ENCODE data around the gene LMAN2.
"Not testable (repeated sequence)": the region's sequence is repeated elsewhere in the genome, so short reads cannot be mapped to it uniquely, and the experiment has no call there.

Gene LMAN2

DNA sequence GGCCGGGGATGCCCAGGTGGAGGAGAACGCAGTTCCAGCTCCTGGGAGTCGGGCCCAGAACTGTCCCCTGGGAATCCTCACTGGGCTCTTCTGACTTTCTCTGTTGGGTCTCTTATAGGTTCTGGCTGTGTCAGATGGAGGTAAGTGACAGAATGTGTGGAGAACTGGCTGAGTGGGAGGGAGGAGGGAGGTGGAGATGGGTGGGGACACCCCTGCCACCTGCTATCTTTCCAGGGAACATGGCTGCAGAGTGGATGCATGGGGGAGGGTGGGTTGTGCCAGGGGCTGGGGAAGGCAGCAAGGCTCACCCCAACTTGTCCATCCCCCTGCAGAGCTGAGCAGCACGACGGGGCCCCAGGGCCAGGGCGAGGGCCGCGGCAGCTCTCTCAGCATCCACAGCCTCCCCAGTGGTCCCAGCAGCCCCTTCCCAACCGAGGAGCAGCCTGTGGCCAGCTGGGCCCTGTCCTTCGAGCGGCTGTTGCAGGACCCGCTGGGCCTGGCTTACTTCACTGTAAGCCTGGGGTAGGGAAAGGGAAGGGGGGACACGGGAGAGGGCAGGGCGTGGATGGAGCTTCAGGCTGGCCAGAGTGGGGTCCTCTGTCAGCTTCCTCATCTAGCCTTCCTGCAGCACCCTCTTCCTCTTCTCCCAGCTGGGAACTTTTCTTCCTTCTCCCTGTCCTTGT is 14.5 kb upstream of the LMAN2 start:
- Histone ChIP-seq H3K27me3 (ENCODE audit: control insufficient read depth in 5 of 5, insufficient read depth in 4 of 5, low read length in 5 of 5) (no peaks in the 10 kb centered on the region), H3K9me3 (ENCODE audit: control insufficient read depth in 5 of 5, low read length in 5 of 5) (no peaks in the 10 kb centered on the region), H3K27ac (ENCODE audit: low read depth, low read length) (no peak overlapping the region), H3K4me3 (ENCODE audit: low read depth in 1 of 5, low read length in 5 of 5) (peak overlapping the region in 2 of 5 donors; percentile 46 to 62), H3K9ac (ENCODE audit: low read length in 5 of 5) (peak overlapping the region in 4 of 5 donors; percentile 57 to 83 (median 80)), H3K4me1 (ENCODE audit: control insufficient read depth in 5 of 5, insufficient read depth in 5 of 5, low read length in 5 of 5) (peaks cover 0 to 53% (median 32%) of the 10 kb centered on the region in 5 donors), H3K36me3 (ENCODE audit: control insufficient read depth in 5 of 5, insufficient read depth in 5 of 5, low read length in 5 of 5) (peaks cover 0 to 11% (median 2%) of the 10 kb centered on the region in 5 donors)

- H3K4me1 ChIP-seq (ENCODE audit: control insufficient read depth in 5 of 5, insufficient read depth in 5 of 5, low read length in 5 of 5), result peaks cover 0 to 48% (median 31%) of the 10 kb centered on the region in 5 donors
- H3K27me3 ChIP-seq (ENCODE audit: control insufficient read depth in 5 of 5, insufficient read depth in 4 of 5, low read length in 5 of 5), result peaks cover 0 to 6% (median 0%) of the 10 kb centered on the region in 5 donors
- no peak overlapping the region for H3K9ac ChIP-seq (ENCODE audit: low read length in 5 of 5)
- no peaks in the 10 kb centered on the region for H3K9me3 ChIP-seq (ENCODE audit: control insufficient read depth in 5 of 5, low read length in 5 of 5)
- H3K4me3 ChIP-seq (ENCODE audit: low read depth in 1 of 5, low read length in 5 of 5), result no peak overlapping the region
- no peak overlapping the region for H3K27ac ChIP-seq (ENCODE audit: low read depth, low read length)
- peaks cover 0 to 11% (median 2%) of the 10 kb centered on the region in 5 donors for H3K36me3 ChIP-seq (ENCODE audit: control insufficient read depth in 5 of 5, insufficient read depth in 5 of 5, low read length in 5 of 5)
Measured at GRCh38 chr5:177364159-177364962, 12.9 kb upstream of the LMAN2 start.

DNA sequence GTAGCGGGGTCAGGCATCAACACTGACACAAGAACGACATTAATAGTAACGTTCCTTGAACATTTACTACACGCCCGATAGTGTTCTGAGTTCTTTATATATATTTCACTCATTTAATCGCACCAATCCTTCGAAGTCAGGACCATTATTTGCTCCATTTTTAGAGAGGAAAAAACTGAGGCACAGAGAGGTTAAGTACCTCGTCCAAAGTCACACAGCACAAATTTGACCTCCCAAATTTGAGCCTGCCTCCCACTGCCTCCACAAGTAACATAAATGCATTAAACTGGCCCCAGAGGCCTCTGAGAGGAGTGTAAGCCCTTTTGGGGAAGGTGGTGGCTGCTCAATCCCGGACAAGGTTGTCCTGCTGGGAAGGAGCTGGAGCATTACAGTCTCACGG is 12.1 kb upstream of the LMAN2 start:
- Histone ChIP-seq H3K36me3 (ENCODE audit: control insufficient read depth in 5 of 5, insufficient read depth in 5 of 5, low read length in 5 of 5) (peaks cover 0 to 8% (median 2%) of the 10 kb centered on the region in 5 donors), H3K27ac (ENCODE audit: low read depth, low read length) (no peak overlapping the region), H3K9me3 (ENCODE audit: control insufficient read depth in 5 of 5, low read length in 5 of 5) (no peaks in the 10 kb centered on the region), H3K27me3 (ENCODE audit: control insufficient read depth in 5 of 5, insufficient read depth in 4 of 5, low read length in 5 of 5) (peaks cover 0 to 9% (median 2%) of the 10 kb centered on the region in 5 donors), H3K4me1 (ENCODE audit: control insufficient read depth in 5 of 5, insufficient read depth in 5 of 5, low read length in 5 of 5) (peaks cover 0 to 55% (median 31%) of the 10 kb centered on the region in 5 donors), H3K9ac (ENCODE audit: low read length in 5 of 5) (no peak overlapping the region), H3K4me3 (ENCODE audit: low read depth in 1 of 5, low read length in 5 of 5) (peak overlapping the region in 3 of 5 donors; percentile 18 to 63 (median 49))

GRCh38 chr5:177362610-177363507 is 11.4 kb upstream of the LMAN2 start:
- Histone ChIP-seq H3K4me3 (ENCODE audit: low read depth in 1 of 5, low read length in 5 of 5) (peak overlapping the region; percentile 46 to 66 (median 51)), H3K27me3 (ENCODE audit: control insufficient read depth in 5 of 5, insufficient read depth in 4 of 5, low read length in 5 of 5) (peaks cover 0 to 12% (median 9%) of the 10 kb centered on the region in 5 donors), H3K36me3 (ENCODE audit: control insufficient read depth in 5 of 5, insufficient read depth in 5 of 5, low read length in 5 of 5) (peaks cover 0 to 3% (median 0%) of the 10 kb centered on the region in 5 donors), H3K9me3 (ENCODE audit: control insufficient read depth in 5 of 5, low read length in 5 of 5) (no peaks in the 10 kb centered on the region), H3K27ac (ENCODE audit: low read depth, low read length) (no peak overlapping the region), H3K9ac (ENCODE audit: low read length in 5 of 5) (peak overlapping the region in 3 of 5 donors; percentile 42 to 60 (median 56)), H3K4me1 (ENCODE audit: control insufficient read depth in 5 of 5, insufficient read depth in 5 of 5, low read length in 5 of 5) (peaks cover 0 to 58% (median 38%) of the 10 kb centered on the region in 5 donors)

DNA sequence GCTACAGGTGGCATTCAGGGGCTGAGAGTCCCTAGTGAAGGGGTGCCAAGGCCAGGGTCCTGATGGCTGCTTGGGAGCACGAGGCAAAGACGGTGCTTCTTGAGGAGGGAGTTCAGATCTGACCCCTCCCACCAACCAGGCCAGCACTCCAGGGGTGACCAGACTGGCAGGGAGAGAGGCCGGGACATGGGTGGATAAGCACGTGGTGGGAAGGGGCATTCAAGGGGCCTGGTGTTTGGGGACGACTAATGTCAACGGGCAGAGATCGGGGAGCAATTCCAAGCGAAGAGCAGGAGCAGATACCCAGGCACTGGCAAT is 10.8 kb upstream of the LMAN2 start:
- Histone ChIP-seq H3K36me3 (ENCODE audit: control insufficient read depth in 5 of 5, insufficient read depth in 5 of 5, low read length in 5 of 5) (no peaks in the 10 kb centered on the region), H3K9me3 (ENCODE audit: control insufficient read depth in 5 of 5, low read length in 5 of 5) (no peaks in the 10 kb centered on the region), H3K27me3 (ENCODE audit: control insufficient read depth in 5 of 5, insufficient read depth in 4 of 5, low read length in 5 of 5) (peaks cover 0 to 12% (median 9%) of the 10 kb centered on the region in 5 donors), H3K4me1 (ENCODE audit: control insufficient read depth in 5 of 5, insufficient read depth in 5 of 5, low read length in 5 of 5) (peaks cover 0 to 58% (median 36%) of the 10 kb centered on the region in 5 donors), H3K27ac (ENCODE audit: low read depth, low read length) (no peak overlapping the region), H3K4me3 (ENCODE audit: low read depth in 1 of 5, low read length in 5 of 5) (peak overlapping the region in 1 of 5 donors; percentile 63), H3K9ac (ENCODE audit: low read length in 5 of 5) (no peak overlapping the region)

- H3K27ac ChIP-seq (ENCODE audit: low read depth, low read length), result no peak overlapping the region
- no peaks in the 10 kb centered on the region for H3K36me3 ChIP-seq (ENCODE audit: control insufficient read depth in 5 of 5, insufficient read depth in 5 of 5, low read length in 5 of 5)
- peaks cover 0 to 12% (median 9%) of the 10 kb centered on the region in 5 donors for H3K27me3 ChIP-seq (ENCODE audit: control insufficient read depth in 5 of 5, insufficient read depth in 4 of 5, low read length in 5 of 5)
- H3K4me3 ChIP-seq (ENCODE audit: low read depth in 1 of 5, low read length in 5 of 5), result no peak overlapping the region
- no peaks in the 10 kb centered on the region for H3K9me3 ChIP-seq (ENCODE audit: control insufficient read depth in 5 of 5, low read length in 5 of 5)
- no peak overlapping the region for H3K9ac ChIP-seq (ENCODE audit: low read length in 5 of 5)
- H3K4me1 ChIP-seq (ENCODE audit: control insufficient read depth in 5 of 5, insufficient read depth in 5 of 5, low read length in 5 of 5), result peaks cover 0 to 59% (median 38%) of the 10 kb centered on the region in 5 donors
Measured at GRCh38 chr5:177361418-177362291, 10.2 kb upstream of the LMAN2 start.

DNA sequence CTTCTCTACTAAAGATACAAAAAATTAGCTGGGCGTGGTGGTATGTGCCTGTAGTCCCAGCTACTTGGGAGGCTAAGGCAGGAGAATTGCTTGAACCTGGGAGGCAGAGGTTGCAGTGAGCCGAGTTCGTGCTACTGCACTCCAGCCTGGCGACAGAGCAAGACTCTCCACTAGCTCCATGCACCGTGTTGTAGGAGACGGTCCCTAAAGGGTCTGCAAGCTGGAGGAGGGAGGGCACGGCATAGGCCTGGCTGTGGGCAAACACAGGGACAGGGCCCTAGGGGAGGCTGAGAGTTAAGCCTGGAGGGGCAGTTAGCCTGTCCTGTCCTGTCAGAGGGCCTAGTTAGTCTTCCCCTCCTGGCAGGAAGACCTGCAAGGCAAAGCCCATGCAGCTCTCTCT is 9.3 kb upstream of the LMAN2 start:
- not testable (repeated sequence) for H3K27ac ChIP-seq (ENCODE audit: low read depth, low read length); H3K4me3 ChIP-seq (ENCODE audit: low read depth in 1 of 5, low read length in 5 of 5); H3K9me3 ChIP-seq (ENCODE audit: control insufficient read depth in 5 of 5, low read length in 5 of 5); H3K36me3 ChIP-seq (ENCODE audit: control insufficient read depth in 5 of 5, insufficient read depth in 5 of 5, low read length in 5 of 5); H3K9ac ChIP-seq (ENCODE audit: low read length in 5 of 5)
- Histone ChIP-seq H3K27me3 (ENCODE audit: control insufficient read depth in 5 of 5, insufficient read depth in 4 of 5, low read length in 5 of 5) (peaks cover 0 to 12% (median 9%) of the 10 kb centered on the region in 5 donors), H3K4me1 (ENCODE audit: control insufficient read depth in 5 of 5, insufficient read depth in 5 of 5, low read length in 5 of 5) (peaks cover 0 to 58% (median 31%) of the 10 kb centered on the region in 5 donors)

DNA sequence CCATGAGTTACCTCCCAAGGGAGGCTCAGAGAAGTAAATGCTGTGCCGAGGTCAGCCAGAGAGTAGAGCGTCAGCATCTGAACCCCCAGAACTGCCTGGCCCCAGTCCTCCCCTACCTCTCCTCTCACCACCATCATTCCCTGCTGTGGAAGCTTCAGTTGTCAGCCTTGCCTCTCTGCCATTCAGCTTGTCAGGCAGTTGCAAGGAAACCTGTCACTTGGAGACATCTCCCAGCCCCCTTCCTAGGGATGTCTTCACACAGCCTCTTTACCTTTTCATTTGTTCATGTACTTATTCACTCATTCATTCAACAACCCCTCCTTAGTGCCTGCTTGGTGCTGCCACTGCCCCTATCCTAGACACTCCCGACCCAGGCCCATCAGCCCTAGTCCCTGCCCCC is 8.4 kb upstream of the LMAN2 start:
- Histone ChIP-seq H3K9me3 (ENCODE audit: control insufficient read depth in 5 of 5, low read length in 5 of 5) (peaks cover 0 to 3% (median 0%) of the 10 kb centered on the region in 5 donors), H3K4me1 (ENCODE audit: control insufficient read depth in 5 of 5, insufficient read depth in 5 of 5, low read length in 5 of 5) (peaks cover 0 to 60% (median 32%) of the 10 kb centered on the region in 5 donors), H3K9ac (ENCODE audit: low read length in 5 of 5) (no peak overlapping the region), H3K27ac (ENCODE audit: low read depth, low read length) (no peak overlapping the region), H3K36me3 (ENCODE audit: control insufficient read depth in 5 of 5, insufficient read depth in 5 of 5, low read length in 5 of 5) (no peaks in the 10 kb centered on the region), H3K4me3 (ENCODE audit: low read depth in 1 of 5, low read length in 5 of 5) (no peak overlapping the region), H3K27me3 (ENCODE audit: control insufficient read depth in 5 of 5, insufficient read depth in 4 of 5, low read length in 5 of 5) (peaks cover 0 to 12% (median 9%) of the 10 kb centered on the region in 5 donors)

DNA sequence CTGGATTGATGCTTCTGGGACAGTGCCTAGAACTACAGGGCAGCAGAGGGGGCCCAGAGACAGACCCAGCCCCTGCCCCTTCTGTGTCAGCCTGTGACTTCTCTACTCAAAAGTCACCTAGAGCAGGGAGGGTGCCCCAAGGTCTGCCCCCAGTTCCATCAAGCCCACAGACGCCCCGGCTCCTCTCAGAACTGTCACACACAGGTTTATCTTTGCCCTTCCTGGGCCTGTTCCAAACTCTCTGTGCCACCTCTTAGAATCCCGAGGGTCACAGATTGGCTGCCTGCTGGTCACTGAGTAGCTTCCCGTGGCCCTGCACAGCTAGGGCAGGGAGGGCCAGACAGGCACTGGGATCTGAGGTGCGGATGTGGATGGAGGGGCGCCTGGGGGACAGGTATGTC is 8.0 kb upstream of the LMAN2 start:
- Histone ChIP-seq H3K4me3 (ENCODE audit: low read depth in 1 of 5, low read length in 5 of 5) (no peak overlapping the region), H3K4me1 (ENCODE audit: control insufficient read depth in 5 of 5, insufficient read depth in 5 of 5, low read length in 5 of 5) (peaks cover 0 to 60% (median 33%) of the 10 kb centered on the region in 5 donors), H3K27me3 (ENCODE audit: control insufficient read depth in 5 of 5, insufficient read depth in 4 of 5, low read length in 5 of 5) (peaks cover 0 to 12% (median 9%) of the 10 kb centered on the region in 5 donors), H3K9me3 (ENCODE audit: control insufficient read depth in 5 of 5, low read length in 5 of 5) (peaks cover 0 to 3% (median 0%) of the 10 kb centered on the region in 5 donors), H3K9ac (ENCODE audit: low read length in 5 of 5) (no peak overlapping the region), H3K36me3 (ENCODE audit: control insufficient read depth in 5 of 5, insufficient read depth in 5 of 5, low read length in 5 of 5) (no peaks in the 10 kb centered on the region), H3K27ac (ENCODE audit: low read depth, low read length) (no peak overlapping the region)

All from subcutaneous abdominal adipose tissue (tissue), 5 donors.